Measurements from ENCODE around the gene PGS1. TPM values are rescaled to one million over a fixed set of nuclear protein-coding genes. Genes with fewer than 3 reads are reported as not detected.

The PGS1 gene
- total RNA-seq, 1 donor from 2014 or later = 66.9 TPM

- no peak for DNase-seq
Measured at GRCh38 chr17:78364436-78365281, 13.8 kb upstream of the PGS1 start.

GRCh38 chr17:78365561-78366108, 12.8 kb upstream of the PGS1 start:
- DNase-seq = peak; percentile 51

DNA sequence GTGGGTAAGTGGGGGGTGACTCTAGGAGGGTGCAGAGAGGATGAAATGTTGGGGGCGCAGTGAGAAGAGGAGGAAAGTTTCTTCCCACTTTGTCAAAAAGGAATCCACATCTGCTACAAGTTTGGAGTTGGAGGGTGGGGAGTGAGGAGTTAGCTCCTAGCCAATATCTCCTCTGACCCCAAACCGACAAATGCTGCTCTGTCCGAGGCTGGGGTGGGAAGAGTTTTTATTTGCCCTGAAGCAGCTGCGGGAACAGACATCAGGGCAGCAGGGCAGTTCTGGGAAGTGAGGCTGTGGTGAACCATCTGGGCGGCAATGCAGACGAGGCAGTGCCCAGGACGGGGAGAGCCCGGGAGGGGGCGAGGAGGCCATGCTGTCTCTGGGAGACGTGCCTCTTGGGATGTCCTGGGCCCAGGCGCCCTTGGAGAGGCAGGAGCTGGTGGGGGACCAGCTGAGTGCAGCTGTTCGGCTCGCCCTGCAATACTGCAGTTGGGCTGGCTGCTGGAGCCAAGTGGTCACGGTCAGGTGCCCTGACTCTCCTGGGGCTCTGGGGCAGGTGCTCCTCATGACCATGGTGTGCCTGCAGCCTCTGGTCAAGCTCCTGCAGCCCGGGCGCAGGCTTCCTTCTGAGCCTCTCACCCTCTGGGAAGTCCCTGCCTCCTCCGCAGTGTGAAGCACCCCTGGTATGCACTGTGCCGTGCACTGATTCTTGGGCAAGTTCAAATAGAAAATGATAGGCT, 12.2 kb upstream of the PGS1 start:
- no peak for DNase-seq

DNA sequence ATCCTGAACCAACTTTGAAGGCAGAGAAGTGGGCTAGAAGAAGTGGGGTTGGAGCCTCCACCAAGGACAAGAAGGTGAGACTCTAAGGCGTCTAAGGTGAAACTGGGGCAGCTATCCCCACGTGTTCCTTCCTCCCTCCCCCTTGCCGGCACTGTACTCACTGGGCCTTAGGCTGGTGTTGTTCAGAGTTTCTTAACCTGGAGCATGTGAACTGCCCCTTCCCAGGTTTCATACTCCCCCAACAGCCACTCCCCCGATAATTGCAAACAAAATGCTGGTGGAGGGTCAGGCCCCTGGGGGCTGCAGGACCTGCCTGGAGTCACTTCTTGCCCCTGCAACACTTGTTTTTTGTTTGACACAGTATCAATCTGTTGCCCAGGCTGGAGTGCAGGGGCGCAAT, 11.3 kb upstream of the PGS1 start:
- DNase-seq = no peak

DNA sequence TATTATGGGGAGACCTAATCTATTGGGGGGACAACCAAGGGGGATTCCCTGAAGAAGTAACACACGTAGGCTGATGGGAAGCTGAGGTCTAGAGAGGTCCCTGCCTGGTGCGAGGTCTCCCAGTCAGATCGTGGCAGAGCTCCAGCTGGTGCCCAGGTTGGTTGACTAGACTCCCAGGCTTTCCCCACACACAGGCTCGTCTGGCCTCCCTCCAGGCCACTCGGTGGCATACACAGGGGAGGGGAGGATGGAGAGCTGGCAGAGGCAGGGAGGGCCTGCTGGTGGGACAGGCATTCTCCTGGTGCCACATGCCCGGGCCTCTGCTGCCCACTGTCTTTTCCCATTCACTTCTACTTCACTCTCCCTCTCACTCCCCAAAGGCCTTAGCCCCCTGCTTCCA, 10.1 kb upstream of the PGS1 start:
- no peak for DNase-seq

DNA sequence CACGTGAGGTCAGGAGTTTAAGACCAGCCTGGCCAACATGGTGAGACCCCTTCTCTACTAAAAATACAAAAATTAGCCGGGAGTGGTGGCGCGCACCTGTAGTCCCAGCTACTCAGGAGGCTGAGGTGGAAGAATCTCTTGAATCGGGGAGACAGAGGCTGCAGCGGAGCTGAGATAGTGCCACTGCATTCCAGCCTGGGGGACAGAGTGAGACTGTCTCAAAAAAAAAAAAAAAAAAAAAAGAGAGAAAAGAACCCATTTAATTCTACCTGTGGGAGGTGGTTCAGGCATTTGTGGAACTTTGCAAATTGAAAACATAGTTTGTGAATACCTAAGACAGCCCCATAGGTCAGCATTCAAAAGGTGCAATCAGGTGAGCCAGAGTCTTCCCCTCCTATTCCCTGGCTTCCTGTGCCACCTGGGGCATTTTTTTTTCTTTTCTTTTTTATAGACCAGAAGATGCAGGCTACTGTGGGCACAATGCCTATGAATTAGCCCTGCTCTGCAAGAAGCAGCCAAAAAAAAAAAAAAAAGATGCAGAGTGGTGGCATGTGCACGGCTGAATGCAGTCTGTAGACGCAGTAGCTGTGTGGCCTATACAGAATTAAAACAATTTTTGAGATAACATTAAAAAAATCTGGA, 9.5 kb upstream of the PGS1 start:
- no peak for DNase-seq

DNA sequence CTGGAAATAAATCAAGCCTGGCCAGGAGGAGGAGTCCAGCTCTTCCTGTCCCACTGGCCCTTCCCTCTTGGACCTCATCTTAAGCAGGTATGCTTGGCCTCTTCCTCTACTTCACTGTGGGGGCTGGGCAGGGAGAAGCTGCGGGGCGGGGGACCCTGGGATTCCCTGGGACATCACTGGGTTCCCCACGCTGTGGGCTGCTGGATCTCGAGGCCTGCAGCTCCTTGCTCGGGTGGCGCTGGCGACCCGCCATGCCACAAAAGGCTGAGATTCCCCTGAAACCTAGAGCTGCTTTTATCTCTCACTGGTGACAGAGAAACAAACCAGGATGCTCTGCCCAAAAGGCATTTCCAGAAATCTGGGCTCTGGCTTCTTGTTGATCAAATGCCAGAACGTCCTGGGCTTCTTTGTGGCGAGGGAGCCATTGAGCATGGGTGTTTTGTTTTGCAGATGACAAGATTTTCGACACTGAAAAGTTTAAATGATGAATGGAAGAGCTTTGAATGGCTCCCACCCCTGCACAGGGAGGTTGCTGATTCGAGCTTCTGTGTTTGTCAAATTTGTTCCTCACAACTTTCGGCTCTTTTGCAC, 8.6 kb upstream of the PGS1 start:
- no peak for DNase-seq

DNA sequence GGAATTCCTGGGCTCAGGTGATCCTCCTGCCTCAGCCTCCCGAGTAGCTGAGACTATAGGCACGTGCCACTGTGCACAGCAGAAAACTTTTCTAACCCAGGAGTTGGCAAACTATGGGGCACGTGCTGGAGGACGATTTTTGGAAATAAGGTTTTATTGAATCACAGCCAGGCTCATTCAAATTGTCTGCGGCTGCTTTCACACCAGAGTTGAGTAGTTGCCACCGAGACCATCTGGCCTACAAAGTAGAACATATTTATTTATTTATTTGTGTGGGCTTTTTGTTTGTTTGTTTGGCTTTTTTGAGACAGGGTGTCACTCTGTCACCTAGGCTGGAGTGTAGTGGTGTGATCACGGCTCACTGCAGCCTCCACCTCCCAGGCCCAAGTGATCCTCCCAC, 7.4 kb upstream of the PGS1 start:
- DNase-seq = no peak

DNA sequence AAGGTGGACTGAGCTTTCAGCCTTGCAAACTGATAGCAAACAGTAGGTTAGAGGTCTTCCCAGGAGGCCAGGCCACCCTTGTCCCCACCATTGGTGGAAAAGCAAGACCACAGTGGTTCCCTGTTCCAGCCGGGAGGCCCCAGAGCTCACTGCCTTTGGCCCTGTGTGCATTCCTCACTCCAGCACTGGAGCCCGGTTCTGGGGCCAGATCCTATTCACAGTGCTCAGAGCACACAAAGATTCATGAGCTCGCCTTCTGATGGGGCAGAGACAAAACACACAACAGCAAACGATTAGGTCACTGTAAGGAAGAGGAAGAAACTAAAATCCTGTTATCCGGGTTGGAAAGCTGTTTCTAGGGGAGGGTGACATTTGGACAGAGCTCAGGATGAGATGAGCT, 5.6 kb upstream of the PGS1 start:
- DNase-seq = peak; percentile 32

DNA sequence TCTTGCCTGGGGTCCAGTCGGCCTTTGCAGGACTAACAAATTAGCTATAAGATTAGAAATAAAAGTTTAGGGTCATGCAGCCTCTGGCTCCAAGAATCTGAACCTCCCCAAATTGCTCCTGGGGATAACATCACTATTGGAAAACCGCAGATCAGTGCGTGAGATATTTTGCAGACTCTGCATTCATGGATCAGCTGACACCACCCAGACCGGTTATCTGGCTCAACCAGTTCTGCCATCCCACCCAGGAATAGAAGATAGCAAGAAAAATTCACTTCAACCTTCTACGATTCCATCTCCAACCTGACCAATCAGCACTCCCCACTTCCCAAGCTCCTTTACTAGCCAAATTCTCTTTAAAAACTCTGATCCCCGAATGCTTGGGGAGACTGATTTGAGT, 4.3 kb upstream of the PGS1 start:
- no peak for DNase-seq

DNA sequence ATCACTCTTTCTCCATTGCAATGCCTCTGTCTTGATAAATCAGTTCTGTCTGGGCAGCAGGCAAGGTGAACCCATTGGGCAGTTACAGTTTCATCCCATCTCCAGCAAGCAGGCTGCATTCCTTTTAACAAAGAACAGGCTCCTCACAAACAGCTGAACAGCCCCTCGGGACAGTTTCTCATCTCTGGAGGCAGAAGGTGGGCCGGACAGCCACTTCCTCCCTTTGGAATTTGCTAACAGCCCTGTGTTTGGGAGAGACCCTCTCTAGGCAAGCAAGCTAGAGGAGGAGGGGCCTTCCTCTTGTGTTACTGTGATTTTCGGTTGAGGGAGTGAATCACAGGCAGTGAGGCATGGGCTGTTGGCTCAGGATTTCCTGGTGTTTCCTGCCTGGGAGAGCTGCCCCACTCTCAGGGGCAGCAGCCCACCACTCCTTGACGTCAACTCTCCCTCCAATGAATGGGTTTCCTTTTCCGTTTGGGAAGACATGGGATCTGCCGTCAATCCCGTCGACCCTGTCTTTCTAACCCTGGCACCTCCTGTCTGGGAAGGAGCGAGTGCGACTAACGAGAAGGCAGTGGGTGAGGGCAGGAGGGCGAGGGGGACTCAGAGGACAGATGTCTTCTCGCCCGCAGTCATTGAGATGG, 3.7 kb upstream of the PGS1 start:
- DNase-seq = peak; percentile 95

GRCh38 chr17:78375401-78376151, 2.9 kb upstream of the PGS1 start:
- peak; percentile 72 for DNase-seq

DNA sequence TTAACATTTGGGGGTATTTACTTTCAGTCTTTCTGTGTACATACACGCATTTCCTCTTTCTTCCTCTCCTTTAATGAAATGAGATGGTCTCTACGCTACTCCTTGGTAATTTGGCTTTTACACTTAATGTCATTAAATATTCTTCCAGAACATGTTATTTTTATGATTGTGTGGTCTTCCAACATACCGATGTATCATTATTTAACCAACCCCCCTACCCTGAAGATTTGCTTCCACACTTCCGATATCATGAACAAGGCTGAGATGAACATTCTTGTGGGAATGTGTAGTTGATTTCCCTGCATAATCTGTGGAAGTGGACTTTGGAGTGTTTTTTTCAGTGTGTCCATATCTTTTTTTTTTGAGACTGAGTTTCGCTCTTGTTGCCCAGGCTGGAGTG, 2.3 kb upstream of the PGS1 start:
- no peak for DNase-seq

GRCh38 chr17:78377858-78378224, 608 bp upstream of the PGS1 start:
- DNase-seq = no peak

DNA sequence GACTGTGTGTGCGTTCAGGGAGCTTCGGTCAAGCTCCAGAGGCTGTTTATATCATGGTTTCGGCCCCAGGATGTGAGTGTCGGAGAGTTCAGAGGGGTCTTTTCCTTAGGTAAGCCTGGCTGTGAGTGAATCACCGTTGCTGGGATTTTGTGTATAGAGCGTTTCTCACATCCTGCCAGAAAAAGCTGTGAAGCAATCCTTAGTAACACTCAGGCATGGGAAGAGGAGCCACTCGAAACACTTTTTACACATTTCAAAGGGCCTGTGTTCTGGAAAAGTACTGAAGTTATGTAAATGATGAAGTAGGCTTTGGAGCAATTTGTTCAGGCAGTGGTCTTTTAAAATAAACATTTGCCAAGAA, 662 bp downstream of the PGS1 start:
- peak; percentile 96 for DNase-seq

- DNase-seq = no peak
Measured at GRCh38 chr17:78380370-78380769, 1.9 kb downstream of the PGS1 start.

- peak; percentile 81 for DNase-seq
Measured at GRCh38 chr17:78381601-78382232, 3.3 kb downstream of the PGS1 start.

DNA sequence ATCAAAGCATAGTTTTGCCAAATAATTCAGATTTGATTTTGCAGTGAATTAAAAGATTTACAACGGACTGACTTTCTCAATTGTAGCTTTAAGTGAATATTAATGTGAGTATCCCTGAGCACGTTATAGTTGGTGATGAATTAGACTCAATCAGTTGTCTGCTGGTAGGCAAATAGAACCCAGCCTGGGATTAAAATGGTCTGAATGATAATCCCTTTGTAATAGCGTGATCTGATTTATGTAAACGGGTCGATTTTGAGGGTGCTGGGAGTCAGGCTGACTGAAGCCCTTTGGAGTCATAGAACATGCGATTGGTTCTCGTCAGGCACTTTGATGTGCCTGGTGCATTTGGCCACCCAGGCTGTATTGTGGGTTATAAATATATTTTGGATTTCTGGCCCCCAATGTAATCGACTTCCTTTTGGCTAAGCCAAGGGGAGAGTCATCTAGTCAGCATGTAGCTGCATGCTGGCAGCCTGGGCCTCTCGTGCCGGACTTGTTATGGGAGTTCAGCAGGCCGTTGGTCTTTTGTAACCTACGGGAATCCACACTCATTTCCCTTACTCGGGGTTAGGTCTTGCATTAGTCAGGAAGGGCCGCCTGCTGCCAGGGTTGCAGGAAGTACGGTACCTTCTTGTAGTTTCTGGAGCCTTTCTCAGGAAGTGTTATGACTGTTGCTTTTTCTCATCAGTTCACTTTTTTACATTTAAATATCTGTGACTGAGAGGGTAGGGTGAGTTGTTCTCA, 5.4 kb downstream of the PGS1 start:
- DNase-seq = peak; percentile 99

- DNase-seq = no peak
Measured at GRCh38 chr17:78384479-78385175, 6.2 kb downstream of the PGS1 start.

Data from dermis blood vessel endothelial cell (primary cell).